ENCODE results near the gene DPP6. TPM values are rescaled to one million over a fixed set of nuclear protein-coding genes. Genes with fewer than 3 reads are reported as not detected.
A peak's percentile ranks its signal among the peaks of the same experiment; 100 is the strongest.
"Not testable (repeated sequence)": the region's sequence is repeated elsewhere in the genome, so short reads cannot be mapped to it uniquely, and the experiment has no call there.

DPP6 gene
- total and polyA plus RNA-seq, 2 of the 8 experiments (the other 6 are each of a cell fraction or from before 2014, with no cell fraction given), result 4.7 to 6.8 TPM

- not testable (repeated sequence) for H3K23ac ChIP-seq (ENCODE audit: insufficient read length)
Measured at GRCh38 chr7:154018354-154018753, 33.8 kb upstream of the DPP6 start.

GRCh38 chr7:154027805-154028204 lies 24.4 kb upstream of the DPP6 start:
- H3K14ac ChIP-seq (ENCODE audit: insufficient read length); H3K4me1 ChIP-seq (replicated peaks in 1 of 4; ENCODE audit: control insufficient read depth in 3 of 4, insufficient read depth in 4 of 4, low read length in 3 of 4); H3K27me3 ChIP-seq (replicated peaks in 1 of 4; ENCODE audit: control insufficient read depth in 3 of 4, extremely low read depth in 1 of 4, insufficient read depth in 3 of 4, low read length in 3 of 4); H3K18ac ChIP-seq (ENCODE audit: extremely low read depth, low read length); H3K27ac ChIP-seq (ENCODE audit: low read depth, low read length); H3K23ac ChIP-seq (ENCODE audit: insufficient read length); H3K79me1 ChIP-seq (ENCODE audit: low read depth, low read length); H2BK5ac ChIP-seq (ENCODE audit: low read depth, low read length); H3K9me3 ChIP-seq (ENCODE audit: insufficient read depth in 2 of 2, low read depth in 1 of 2, low read length in 1 of 2); H3K79me2 ChIP-seq (ENCODE audit: control insufficient read depth in 1 of 2, insufficient read depth in 2 of 2, low read length in 2 of 2); H3K23me2 ChIP-seq (ENCODE audit: low read depth, low read length); H2AK5ac ChIP-seq (ENCODE audit: low read depth, low read length); H3K4me3 ChIP-seq (ENCODE audit: extremely low read depth in 1 of 4, insufficient read depth in 2 of 4, low read depth in 3 of 4, low read length in 4 of 4); H4K5ac ChIP-seq (ENCODE audit: insufficient read length, low read depth, low read length); DNase-seq (ENCODE audit: low read depth in 1 of 2, low spot score in 2 of 2); H3K36me3 ChIP-seq (ENCODE audit: control insufficient read depth in 2 of 4, insufficient read depth in 4 of 4, low read length in 3 of 4); H2BK15ac ChIP-seq (ENCODE audit: low read length); H2BK120ac ChIP-seq (replicated peaks; ENCODE audit: low read depth, low read length); H4K8ac ChIP-seq (ENCODE audit: extremely low read depth, insufficient read depth, low read length); CTCF ChIA-PET (ENCODE audit: partially characterized antibody); H4K20me1 ChIP-seq (replicated peaks in 1 of 2; ENCODE audit: control insufficient read depth in 1 of 2, insufficient read depth in 2 of 2, low read length in 2 of 2); H2AFZ ChIP-seq (ENCODE audit: low read length); H2BK20ac ChIP-seq (ENCODE audit: low read length); H3K9ac ChIP-seq (replicated peaks in 1 of 4; ENCODE audit: extremely low read depth in 1 of 4, low read depth in 3 of 4, low read length in 3 of 4); POLR2A ChIA-PET (ENCODE audit: partially characterized antibody); FAIRE-seq; H3K56ac ChIP-seq (replicated peaks; ENCODE audit: insufficient read length, low read depth, low read length); H3K4ac ChIP-seq (replicated peaks; ENCODE audit: insufficient read length, low read depth, low read length); H2BK12ac ChIP-seq (ENCODE audit: low read depth, low read length); H4K91ac ChIP-seq (replicated peaks; ENCODE audit: insufficient read length, low read length); H3K4me2 ChIP-seq (ENCODE audit: insufficient read depth in 1 of 2, low read depth in 2 of 2, low read length in 2 of 2): not testable (repeated sequence)
- WGBS, 2 experiments (ENCODE audit: extremely low coverage in 1 of 2, insufficient coverage in 1 of 2, insufficient read length in 1 of 2, insufficient replicate concordance in 2 of 2, low coverage in 1 of 2, low lambda C conversion rate in 2 of 2, missing lambda C conversion rate in 1 of 2), result 93% methylated on average over 7 of the region's 8 CpGs; no CpG with 5 or more reads in 1 of the 2 experiments

More at GRCh38 chr7:154018354-154018753, 33.8 kb upstream of the DPP6 start:
- H3K36me3 ChIP-seq (ENCODE audit: control insufficient read depth in 2 of 4, insufficient read depth in 4 of 4, low read length in 3 of 4); H3K27me3 ChIP-seq (replicated peaks in 1 of 4; ENCODE audit: control insufficient read depth in 3 of 4, extremely low read depth in 1 of 4, insufficient read depth in 3 of 4, low read length in 3 of 4); H2AFZ ChIP-seq (ENCODE audit: low read length); H3K4me3 ChIP-seq (ENCODE audit: extremely low read depth in 1 of 4, insufficient read depth in 2 of 4, low read depth in 3 of 4, low read length in 4 of 4); H3K9ac ChIP-seq (replicated peaks in 1 of 4; ENCODE audit: extremely low read depth in 1 of 4, low read depth in 3 of 4, low read length in 3 of 4); CTCF ChIA-PET (ENCODE audit: partially characterized antibody); H3K14ac ChIP-seq (ENCODE audit: insufficient read length); H3K79me2 ChIP-seq (ENCODE audit: control insufficient read depth in 1 of 2, insufficient read depth in 2 of 2, low read length in 2 of 2); H3K4me1 ChIP-seq (replicated peaks in 1 of 4; ENCODE audit: control insufficient read depth in 3 of 4, insufficient read depth in 4 of 4, low read length in 3 of 4); H3K4me2 ChIP-seq (ENCODE audit: insufficient read depth in 1 of 2, low read depth in 2 of 2, low read length in 2 of 2); H3K18ac ChIP-seq (ENCODE audit: extremely low read depth, low read length); H2BK15ac ChIP-seq (ENCODE audit: low read length); H3K56ac ChIP-seq (replicated peaks; ENCODE audit: insufficient read length, low read depth, low read length); H4K5ac ChIP-seq (ENCODE audit: insufficient read length, low read depth, low read length); H4K8ac ChIP-seq (ENCODE audit: extremely low read depth, insufficient read depth, low read length); H2AK5ac ChIP-seq (ENCODE audit: low read depth, low read length); H2BK20ac ChIP-seq (ENCODE audit: low read length); H4K91ac ChIP-seq (replicated peaks; ENCODE audit: insufficient read length, low read length); H2BK5ac ChIP-seq (ENCODE audit: low read depth, low read length); H2BK12ac ChIP-seq (ENCODE audit: low read depth, low read length); H3K27ac ChIP-seq (ENCODE audit: low read depth, low read length); H3K9me3 ChIP-seq (ENCODE audit: insufficient read depth in 2 of 2, low read depth in 1 of 2, low read length in 1 of 2); H3K79me1 ChIP-seq (ENCODE audit: low read depth, low read length); H3K4ac ChIP-seq (replicated peaks; ENCODE audit: insufficient read length, low read depth, low read length); POLR2A ChIA-PET (ENCODE audit: partially characterized antibody); H3K23me2 ChIP-seq (ENCODE audit: low read depth, low read length); DNase-seq (ENCODE audit: low read depth in 1 of 2, low spot score in 2 of 2); H2BK120ac ChIP-seq (replicated peaks; ENCODE audit: low read depth, low read length); H4K20me1 ChIP-seq (replicated peaks in 1 of 2; ENCODE audit: control insufficient read depth in 1 of 2, insufficient read depth in 2 of 2, low read length in 2 of 2): not testable (repeated sequence)
- 86% methylated on average over 2 of the region's 2 CpGs; no CpG with 5 or more reads in 1 of the 2 experiments for WGBS, 2 experiments (ENCODE audit: extremely low coverage in 1 of 2, insufficient coverage in 1 of 2, insufficient read length in 1 of 2, insufficient replicate concordance in 2 of 2, low coverage in 1 of 2, low lambda C conversion rate in 2 of 2, missing lambda C conversion rate in 1 of 2)
- peak; percentile 28 for FAIRE-seq
